ENCODE data around the gene HDAC4. TPM values are rescaled to one million over a fixed set of nuclear protein-coding genes. Genes with fewer than 3 reads are reported as not detected.
"Not testable (repeated sequence)": the region's sequence is repeated elsewhere in the genome, so short reads cannot be mapped to it uniquely, and the experiment has no call there.

The HDAC4 gene
- total and polyA plus RNA-seq, 2 donors from 2014 or later, result 2.2 to 56.8 TPM

DNA sequence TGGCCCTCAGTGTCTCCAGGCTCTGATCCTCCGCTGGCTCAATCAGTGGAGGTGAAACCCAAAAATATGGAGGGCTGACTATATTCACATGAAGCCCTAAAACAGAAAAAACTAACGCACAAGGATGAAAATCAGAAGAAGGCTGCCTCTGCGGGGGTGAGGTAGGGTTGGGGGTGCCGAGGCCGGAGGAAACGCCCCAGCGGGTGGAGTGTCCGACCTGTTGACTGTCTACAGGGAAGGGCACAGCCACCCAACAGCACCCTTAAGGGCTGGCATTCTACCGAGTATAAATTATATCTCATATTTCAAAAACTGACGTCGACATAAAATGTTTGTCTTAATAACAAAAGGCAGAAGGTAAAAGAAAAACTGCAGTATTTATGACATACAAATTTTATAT lies 223.5 kb downstream of the HDAC4 start:
- intact Hi-C loops (cut with DNase I), result no loop called here
- Histone ChIP-seq H3K4me1 (ENCODE audit: control insufficient read depth in 2 of 3, insufficient read depth in 2 of 3, low read depth in 1 of 3, low read length in 3 of 3) (no peaks in the 10 kb centered on the region), H3K36me3 (ENCODE audit: control insufficient read depth in 2 of 3, insufficient read depth in 3 of 3, low read length in 3 of 3) (peaks cover 4 to 5% (median 4%) of the 10 kb centered on the region in 3 donors), H3K4me3 (ENCODE audit: low read length in 3 of 3) (no peak overlapping the region), H3K9me3 (ENCODE audit: control insufficient read depth in 2 of 3, insufficient read depth in 1 of 3, low read length in 3 of 3) (peaks cover 0 to 15% (median 4%) of the 10 kb centered on the region in 3 donors), H3K27ac (ENCODE audit: low read depth in 2 of 2, low read length in 2 of 2) (no peak overlapping the region), H3K9ac (ENCODE audit: low read length in 3 of 3) (no peak overlapping the region), H3K27me3 (ENCODE audit: control insufficient read depth, insufficient read depth, low read length) (no peaks in the 10 kb centered on the region)
- FAIRE-seq (no peak), DNase-seq (peak in 2 of 5 donors; percentile 17 to 27)
- TF ChIP-seq, protein P1, sequence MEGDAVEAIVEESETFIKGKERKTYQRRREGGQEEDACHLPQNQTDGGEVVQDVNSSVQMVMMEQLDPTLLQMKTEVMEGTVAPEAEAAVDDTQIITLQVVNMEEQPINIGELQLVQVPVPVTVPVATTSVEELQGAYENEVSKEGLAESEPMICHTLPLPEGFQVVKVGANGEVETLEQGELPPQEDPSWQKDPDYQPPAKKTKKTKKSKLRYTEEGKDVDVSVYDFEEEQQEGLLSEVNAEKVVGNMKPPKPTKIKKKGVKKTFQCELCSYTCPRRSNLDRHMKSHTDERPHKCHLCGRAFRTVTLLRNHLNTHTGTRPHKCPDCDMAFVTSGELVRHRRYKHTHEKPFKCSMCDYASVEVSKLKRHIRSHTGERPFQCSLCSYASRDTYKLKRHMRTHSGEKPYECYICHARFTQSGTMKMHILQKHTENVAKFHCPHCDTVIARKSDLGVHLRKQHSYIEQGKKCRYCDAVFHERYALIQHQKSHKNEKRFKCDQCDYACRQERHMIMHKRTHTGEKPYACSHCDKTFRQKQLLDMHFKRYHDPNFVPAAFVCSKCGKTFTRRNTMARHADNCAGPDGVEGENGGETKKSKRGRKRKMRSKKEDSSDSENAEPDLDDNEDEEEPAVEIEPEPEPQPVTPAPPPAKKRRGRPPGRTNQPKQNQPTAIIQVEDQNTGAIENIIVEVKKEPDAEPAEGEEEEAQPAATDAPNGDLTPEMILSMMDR (IDR thresholded peaks at IDR 0.05; ENCODE audit: borderline replicate concordance, extremely low read depth, insufficient read depth), result no peak

DNA sequence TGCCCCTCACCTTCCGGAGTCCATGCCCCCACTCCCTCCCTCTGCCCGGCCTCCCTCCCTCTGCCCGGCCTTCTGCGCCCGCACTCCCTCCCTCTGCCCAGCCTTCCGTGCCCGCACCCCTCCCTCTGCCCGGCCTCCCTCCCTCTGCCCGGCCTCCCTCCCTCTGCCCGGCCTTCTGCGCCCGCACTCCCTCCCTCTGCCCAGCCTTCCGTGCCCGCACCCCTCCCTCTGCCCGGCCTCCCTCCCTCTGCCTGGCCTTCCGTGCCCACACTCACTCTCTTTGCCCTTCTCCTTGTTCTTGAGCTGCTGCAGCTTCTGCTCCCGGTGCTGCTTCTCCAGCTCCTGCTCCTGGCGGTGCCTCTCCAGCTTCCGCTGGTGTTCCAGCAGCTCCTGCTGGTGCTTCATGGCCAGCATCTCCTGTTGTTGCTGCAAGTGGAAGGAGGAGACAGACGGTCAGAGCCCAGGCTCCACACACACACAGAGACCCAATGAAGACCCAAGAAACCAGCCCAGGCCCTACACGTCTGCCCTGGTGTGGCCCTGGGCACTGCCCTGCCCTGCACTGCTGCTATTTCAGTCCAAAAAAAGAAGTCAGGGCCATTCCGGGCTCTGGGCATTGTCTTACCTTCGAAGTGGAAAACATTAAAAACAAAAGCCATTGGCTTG lies 224.5 kb downstream of the HDAC4 start:
- H3K9me3 ChIP-seq (ENCODE audit: control insufficient read depth in 2 of 3, insufficient read depth in 1 of 3, low read length in 3 of 3), result peaks cover 0 to 20% (median 6%) of the 10 kb centered on the region in 3 donors
- intact Hi-C loops (cut with DNase I); H3K4me1 ChIP-seq (ENCODE audit: control insufficient read depth in 2 of 3, insufficient read depth in 2 of 3, low read depth in 1 of 3, low read length in 3 of 3); FAIRE-seq; H3K27me3 ChIP-seq (ENCODE audit: control insufficient read depth, insufficient read depth, low read length); H3K36me3 ChIP-seq (ENCODE audit: control insufficient read depth in 2 of 3, insufficient read depth in 3 of 3, low read length in 3 of 3); H3K27ac ChIP-seq (ENCODE audit: low read depth in 2 of 2, low read length in 2 of 2); H3K9ac ChIP-seq (ENCODE audit: low read length in 3 of 3); H3K4me3 ChIP-seq (ENCODE audit: low read length in 3 of 3): not testable (repeated sequence)
- peak in 2 of 5 donors; percentile 26 to 36 for DNase-seq

DNA sequence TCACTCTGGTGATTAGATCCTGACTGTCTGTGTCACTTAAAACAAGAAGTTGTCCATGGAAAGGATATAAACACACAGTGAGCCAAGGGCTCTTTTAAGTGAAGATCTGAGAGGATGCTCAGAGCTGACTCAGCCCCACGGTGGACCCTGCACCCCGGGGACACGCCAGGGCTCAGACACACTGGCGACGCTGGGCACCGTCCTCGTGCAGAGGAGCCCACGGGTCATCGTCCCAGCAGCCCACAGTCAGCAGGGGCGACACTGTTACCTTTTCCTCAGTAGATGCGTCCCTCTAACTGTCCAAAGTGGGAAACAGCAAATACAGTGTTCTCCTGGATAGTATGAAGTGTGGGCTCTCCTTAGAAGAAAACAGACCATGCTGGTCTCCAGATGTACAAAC lies 225.6 kb downstream of the HDAC4 start:
- Histone ChIP-seq H3K27me3 (ENCODE audit: control insufficient read depth, insufficient read depth, low read length) (no peaks in the 10 kb centered on the region), H3K9ac (ENCODE audit: low read length in 3 of 3) (no peak overlapping the region), H3K9me3 (ENCODE audit: control insufficient read depth in 2 of 3, insufficient read depth in 1 of 3, low read length in 3 of 3) (peaks cover 0 to 25% (median 8%) of the 10 kb centered on the region in 3 donors), H3K27ac (ENCODE audit: low read depth in 2 of 2, low read length in 2 of 2) (no peak overlapping the region), H3K4me3 (ENCODE audit: low read length in 3 of 3) (no peak overlapping the region), H3K4me1 (ENCODE audit: control insufficient read depth in 2 of 3, insufficient read depth in 2 of 3, low read depth in 1 of 3, low read length in 3 of 3) (no peaks in the 10 kb centered on the region), H3K36me3 (ENCODE audit: control insufficient read depth in 2 of 3, insufficient read depth in 3 of 3, low read length in 3 of 3) (peaks cover 4 to 5% (median 4%) of the 10 kb centered on the region in 3 donors)
- intact Hi-C loops (cut with DNase I), result no loop called here
- DNase-seq, result peak in 2 of 5 donors; percentile 16 to 58
- TF ChIP-seq, protein P1 (IDR thresholded peaks at IDR 0.05; ENCODE audit: borderline replicate concordance, extremely low read depth, insufficient read depth), result no peak
- no peak for FAIRE-seq

DNA sequence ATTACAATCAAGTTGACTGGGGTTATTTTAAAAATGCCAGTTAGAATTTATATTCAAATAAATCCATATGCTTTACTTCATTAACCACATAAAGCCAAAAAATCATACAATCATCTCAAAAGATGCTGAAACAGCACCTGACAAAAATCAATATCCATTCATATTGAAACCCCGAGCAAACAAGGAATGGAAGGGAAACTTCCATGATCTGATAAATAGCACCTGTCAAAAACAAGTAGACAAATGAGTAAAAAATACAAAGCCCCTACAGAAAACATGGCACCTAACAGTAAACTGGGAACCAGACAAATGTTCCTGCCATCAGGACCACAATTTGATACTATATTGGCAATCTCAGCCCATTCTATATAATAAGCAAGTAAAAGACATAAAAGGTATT lies 227.5 kb downstream of the HDAC4 start:
- Histone ChIP-seq H3K36me3 (ENCODE audit: control insufficient read depth in 2 of 3, insufficient read depth in 3 of 3, low read length in 3 of 3) (peaks cover 3 to 4% (median 4%) of the 10 kb centered on the region in 3 donors), H3K27ac (ENCODE audit: low read depth in 2 of 2, low read length in 2 of 2) (no peak overlapping the region), H3K4me3 (ENCODE audit: low read length in 3 of 3) (no peak overlapping the region), H3K9ac (ENCODE audit: low read length in 3 of 3) (no peak overlapping the region), H3K4me1 (ENCODE audit: control insufficient read depth in 2 of 3, insufficient read depth in 2 of 3, low read depth in 1 of 3, low read length in 3 of 3) (no peaks in the 10 kb centered on the region), H3K27me3 (ENCODE audit: control insufficient read depth, insufficient read depth, low read length) (no peaks in the 10 kb centered on the region), H3K9me3 (ENCODE audit: control insufficient read depth in 2 of 3, insufficient read depth in 1 of 3, low read length in 3 of 3) (peaks cover 0 to 25% (median 8%) of the 10 kb centered on the region in 3 donors)
- intact Hi-C loops (cut with DNase I), result no loop called here
- DNase-seq, result no peak
- TF ChIP-seq, protein P1 (IDR thresholded peaks at IDR 0.05; ENCODE audit: borderline replicate concordance, extremely low read depth, insufficient read depth), result no peak
- no peak for FAIRE-seq
